Liver (tissue), 2 donors: ENCODE measurements around the gene CCL28.
"Not testable (repeated sequence)": the region's sequence is repeated elsewhere in the genome, so short reads cannot be mapped to it uniquely, and the experiment has no call there.

Experiments
- FOXA1 ChIP-seq: IDR thresholded peaks from 2 replicates; pipeline ENCODE4 v1.6.1; 2016; ENCODE audit warnings: antibody characterized with exemption
- GABPA ChIP-seq, 2 donors: IDR thresholded peaks in 1 of 2; conservative IDR thresholded peaks in 1 of 2; 2 replicates each; pipeline ENCODE4 v1.6.1; 2016; ENCODE audit warnings: antibody characterized with exemption in 2 of 2, mild to moderate bottlenecking in 1 of 2, moderate library complexity in 1 of 2
- donor health status: healthy.

GRCh38 chr5:43402524-43403066, 9.6 kb downstream of the CCL28 start:
- not testable (repeated sequence) for TF ChIP-seq GABPA (IDR thresholded peaks at IDR 0.05 in 1 of 2, conservative IDR thresholded peaks at IDR 0.05 in 1 of 2); FOXA1
